Pancreas (tissue), 10 donors: ENCODE data around the gene MAP7D2. TPM values are rescaled to one million over a fixed set of nuclear protein-coding genes. Genes with fewer than 3 reads are reported as not detected.

Experiments
- ATAC-seq, 4 donors: fragments of 200-7000 bp; cut with Tn5 transposase; one replicate each; pipeline versions ENCODE4 v1.8.0 to v1.9.1; 2020; ENCODE audit warnings: mild to moderate bottlenecking in 4 of 4, moderate library complexity in 4 of 4
- DNase-seq, 6 donors: peaks; one replicate each; pipeline ENCODE4 v3.0.0-alpha.2; 2020
- FAIRE-seq: peaks from 2 replicates; lab custom pipeline; 2012; peaks lifted over from hg19 to GRCh38; lab: Jason Lieb, UNC
- H3K27ac ChIP-seq, 4 donors: fragments of 200-600 bp; sonication (generic); 1 replicate in 3 of 4; 2 replicates in 1 of 4; pipeline versions ENCODE4 v1.5.0 to v1.8.0; 2020
- H3K27me3 ChIP-seq, 4 donors: fragments of 200-600 bp; one replicate each; pipeline ENCODE4 v1.8.0; 2021
- H3K36me3 ChIP-seq, 3 donors: fragments of 200-600 bp; sonication (generic) in 1 of 3; one replicate each; pipeline versions ENCODE4 v1.5.0 to v1.8.0; 2020 to 2021
- H3K4me1 ChIP-seq, 3 donors: fragments of 200-600 bp; one replicate each; pipeline ENCODE4 v1.8.0; 2021
- H3K4me3 ChIP-seq, 4 donors: fragments of 200-600 bp; sonication (generic) in 2 of 4; one replicate each; pipeline versions ENCODE4 v1.5.0 to v1.8.0; 2020 to 2021
- H3K9me3 ChIP-seq, 4 donors: fragments of 200-600 bp; one replicate each; pipeline ENCODE4 v1.8.0; 2021
- CTCF ChIP-seq, 4 donors: fragments of 200-600 bp; sonication (generic) in 3 of 4; IDR thresholded peaks; one replicate each; pipeline versions ENCODE4 v1.5.0 to v1.8.0; 2021; ENCODE audit warnings: antibody characterized with exemption in 4 of 4
- WGBS, 2 donors: extraction: QIAGEN DNeasy Blood & Tissue Kit; methylation state at CpG; one replicate each; pipeline ENCODE4 v1.1.7; 2013; 5-methylcytosine and 5-hydroxymethylcytosine counted together
- intact Hi-C, 3 donors: fragments of 100-400 bp; cut with DNase I; formaldehyde crosslinking; loops; one replicate each; pipeline versions ENCODE4 v1.11.1 to v1.14.2; 2022
- polyA plus RNA-seq, 2 donors: library from polyadenylated mRNA; stranded (reverse); fragments of 200-250 nt; gene quantifications; one replicate each; pipeline ENCODE4 v1.2.3, GENCODE V29; 2013
- total RNA-seq, 6 donors: library from RNA; stranded (reverse); fragmentation: NEBNext Ultra II Directional in 4 of 6; extraction: Animal tissue kit (Norgen Biotek cat#: 25700) in 4 of 6; gene quantifications; one replicate each; pipeline versions ENCODE4 v1.2.1 to v1.2.4, GENCODE V29; 2021 to 2023
- donor health status: healthy with polysubstance abuse.
- donor health status: DM: no; HTN: no; CAD: no; lungs with moderate emphysema.
- donor health status: DM: no; HTN: no; CAD: no.
- donor health status: control.
- donor health status: control.
- donor health status: Bipolar disorder and iron deficiency.
- donor health status: DM: yes; HTN: yes; CAD: no.
- donor health status: DM: no; HTN: no; CAD: no.
- donor health status: DM: no; HTN: no; CAD: no.
- donor health status: DM: yes; HTN: yes; CAD: no.

MAP7D2 gene
- total and polyA plus RNA-seq, 8 donors, result 0.09 to 3.6 (median 0.70) TPM

- Histone ChIP-seq H3K27ac (peak within 1 kb of the TSS; percentile 86 to 92 (median 91)), H3K4me3 (peak within 1 kb of the TSS; percentile 80 to 92 (median 84)), H3K9me3 (no peaks in the 10 kb centered on the region), H3K36me3 (peaks cover 0 to 16% (median 4%) of the 10 kb centered on the region in 3 donors), H3K4me1 (peaks cover 5 to 19% (median 11%) of the 10 kb centered on the region in 3 donors), H3K27me3 (no peaks in the 10 kb centered on the region)
- peak; percentile 96 to 100 (median 99) for DNase-seq
- intact Hi-C loops, result no loop called here
- WGBS, 2 donors, result 6 to 10% methylated on average over 75 to 77 of the region's 82 CpGs
- peak; percentile 97 to 99 (median 98) for ATAC-seq
- peak; percentile 99 for FAIRE-seq
- no peak for TF ChIP-seq CTCF (IDR thresholded peaks at IDR 0.05)
Observed at GRCh38 chrX:20141281-20142220, 24.8 kb upstream of the MAP7D2 start, which contains the start of gene EIF1AX. TSS of gene EIF1AX (minus strand) at chrX:20141838. CDS start at chrX:20141640, 198 bp downstream.

- H3K27me3 ChIP-seq, result no peaks in the 10 kb centered on the region
- DNase-seq, result no peak
- H3K4me1 ChIP-seq, result peaks cover 5 to 19% (median 11%) of the 10 kb centered on the region in 3 donors
- intact Hi-C loops, result no loop called here
- no peaks in the 10 kb centered on the region for H3K9me3 ChIP-seq
- no peak for TF ChIP-seq CTCF (IDR thresholded peaks at IDR 0.05)
- peak overlapping the region; percentile 3 to 92 (median 83) for H3K4me3 ChIP-seq
- no peak for FAIRE-seq
- H3K36me3 ChIP-seq, result peaks cover 0 to 27% (median 4%) of the 10 kb centered on the region in 3 donors
- H3K27ac ChIP-seq, result peak overlapping the region in 1 of 4 donors; percentile 86
- 1 to 14% methylated on average over 3 of the region's 3 CpGs for WGBS, 2 donors
- no peak for ATAC-seq
Observed at GRCh38 chrX:20140420-20140819, 23.7 kb upstream of the MAP7D2 start.

- Histone ChIP-seq H3K27me3 (no peaks in the 10 kb centered on the region), H3K27ac (no peak overlapping the region), H3K36me3 (peaks cover 0 to 31% (median 8%) of the 10 kb centered on the region in 3 donors), H3K4me1 (peaks cover 5 to 19% (median 11%) of the 10 kb centered on the region in 3 donors), H3K9me3 (no peaks in the 10 kb centered on the region), H3K4me3 (peak overlapping the region in 3 of 4 donors; percentile 80 to 92 (median 86))
- ATAC-seq (no peak), DNase-seq (no peak), FAIRE-seq (no peak)
- intact Hi-C loops, result no loop called here
- no peak for TF ChIP-seq CTCF (IDR thresholded peaks at IDR 0.05)
- 23 to 56% methylated on average over 2 of the region's 2 CpGs for WGBS, 2 donors
Observed at GRCh38 chrX:20139966-20140365, 23.3 kb upstream of the MAP7D2 start.

- H3K27ac ChIP-seq, result no peak overlapping the region
- DNase-seq, result no peak
- no peaks in the 10 kb centered on the region for H3K9me3 ChIP-seq
- 67 to 71% methylated on average over 5 of the region's 5 CpGs for WGBS, 2 donors
- peaks cover 2 to 67% (median 9%) of the 10 kb centered on the region in 3 donors for H3K36me3 ChIP-seq
- H3K4me3 ChIP-seq, result no peak overlapping the region
- ATAC-seq, result no peak
- FAIRE-seq, result no peak
- no peaks in the 10 kb centered on the region for H3K27me3 ChIP-seq
- intact Hi-C loops, result no loop called here
- H3K4me1 ChIP-seq, result peaks cover 5 to 19% (median 11%) of the 10 kb centered on the region in 3 donors
- TF ChIP-seq CTCF (IDR thresholded peaks at IDR 0.05), result no peak
Observed at GRCh38 chrX:20135944-20136343, 19.2 kb upstream of the MAP7D2 start.
